Activated T-helper 17 cell treated with anti-CD3 and anti-CD28 coated beads, Interleukin-2, amount 50 U/mL, for 72 hours (primary cell): ENCODE data around the gene NAALADL2. TPM values are rescaled to one million over a fixed set of nuclear protein-coding genes. Genes with fewer than 3 reads are reported as not detected.
"Not testable (repeated sequence)": the region's sequence is repeated elsewhere in the genome, so short reads cannot be mapped to it uniquely, and the experiment has no call there.

ENCODE experiments used
- ATAC-seq: fragments of 150-1000 bp; cut with Tn5 transposase; replicated peaks from 2 replicates; pipeline ENCODE4 v1.10.0; 2021; ENCODE audit warnings: mild to moderate bottlenecking, moderate library complexity
- H3K27ac Mint-ChIP-seq: one replicate; pipeline ENCODE4 v1.8.0; 2022; ENCODE audit warnings: mixed read lengths
- H3K27me3 Mint-ChIP-seq: one replicate; pipeline ENCODE4 v1.8.0; 2022; ENCODE audit warnings: mixed read lengths
- H3K36me3 Mint-ChIP-seq: one replicate; pipeline ENCODE4 v1.8.0; 2022; ENCODE audit warnings: low read depth, mild to moderate bottlenecking, mixed read lengths
- H3K4me1 Mint-ChIP-seq: one replicate; pipeline ENCODE4 v1.8.0; 2022; ENCODE audit warnings: mixed read lengths
- H3K4me3 Mint-ChIP-seq: one replicate; pipeline ENCODE4 v1.8.0; 2022; ENCODE audit warnings: mild to moderate bottlenecking, mixed read lengths
- H3K9me3 Mint-ChIP-seq: one replicate; pipeline ENCODE4 v1.8.0; 2022; ENCODE audit warnings: mixed read lengths
- total RNA-seq, 2 donors: library from RNA; stranded (reverse); gene quantifications; one replicate each; pipeline ENCODE4 v1.2.3, GENCODE V29; 2022

NAALADL2 gene
- total RNA-seq, 2 donors from 2014 or later, result not detected

GRCh38 chr3:175047786-175048185 is 188.7 kb downstream of the NAALADL2 start:
- ATAC-seq, result no peak
- no peak overlapping the region for H3K4me3 Mint-ChIP-seq
- H3K27me3 Mint-ChIP-seq, result no peaks in the 10 kb centered on the region
- no peaks in the 10 kb centered on the region for H3K4me1 Mint-ChIP-seq
- peaks cover 5% of the 10 kb centered on the region for H3K9me3 Mint-ChIP-seq
- no peaks in the 10 kb centered on the region for H3K36me3 Mint-ChIP-seq
- no peak overlapping the region for H3K27ac Mint-ChIP-seq

GRCh38 chr3:175057401-175057800 is 198.3 kb downstream of the NAALADL2 start:
- H3K9me3 Mint-ChIP-seq, result peaks cover 18% of the 10 kb centered on the region
- no peaks in the 10 kb centered on the region for H3K4me1 Mint-ChIP-seq
- no peaks in the 10 kb centered on the region for H3K27me3 Mint-ChIP-seq
- ATAC-seq, result no peak
- H3K27ac Mint-ChIP-seq, result no peak overlapping the region
- no peaks in the 10 kb centered on the region for H3K36me3 Mint-ChIP-seq
- no peak overlapping the region for H3K4me3 Mint-ChIP-seq

- Mint-ChIP-seq H3K4me3 (no peak overlapping the region), H3K36me3 (no peaks in the 10 kb centered on the region), H3K27ac (no peak overlapping the region), H3K27me3 (no peaks in the 10 kb centered on the region), H3K4me1 (no peaks in the 10 kb centered on the region), H3K9me3 (peaks cover 10% of the 10 kb centered on the region)
- no peak for ATAC-seq
Observed at GRCh38 chr3:175059788-175060187, 200.7 kb downstream of the NAALADL2 start.

DNA sequence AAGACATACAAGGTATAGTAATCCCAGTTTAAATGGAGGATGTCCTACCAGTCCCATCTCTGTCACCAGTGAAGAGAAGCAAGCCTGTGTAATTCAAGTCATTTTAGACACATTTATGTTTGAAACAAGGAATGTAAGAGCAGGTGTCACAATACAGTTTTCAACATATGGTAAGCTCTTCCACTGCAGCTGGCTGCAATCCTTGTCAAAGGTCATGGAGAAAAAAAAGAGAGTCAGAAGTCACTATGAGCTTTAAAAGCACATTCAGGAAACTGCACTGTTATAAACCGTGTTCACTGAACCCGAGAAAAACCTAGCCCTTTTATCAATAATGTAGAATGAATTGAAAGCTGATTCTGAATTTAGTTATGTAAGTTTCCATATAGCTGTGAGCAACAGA is 206.4 kb downstream of the NAALADL2 start:
- no peaks in the 10 kb centered on the region for H3K27me3 Mint-ChIP-seq
- H3K27ac Mint-ChIP-seq, result no peak overlapping the region
- no peaks in the 10 kb centered on the region for H3K4me1 Mint-ChIP-seq
- no peaks in the 10 kb centered on the region for H3K9me3 Mint-ChIP-seq
- H3K36me3 Mint-ChIP-seq, result no peaks in the 10 kb centered on the region
- ATAC-seq, result no peak
- no peak overlapping the region for H3K4me3 Mint-ChIP-seq

DNA sequence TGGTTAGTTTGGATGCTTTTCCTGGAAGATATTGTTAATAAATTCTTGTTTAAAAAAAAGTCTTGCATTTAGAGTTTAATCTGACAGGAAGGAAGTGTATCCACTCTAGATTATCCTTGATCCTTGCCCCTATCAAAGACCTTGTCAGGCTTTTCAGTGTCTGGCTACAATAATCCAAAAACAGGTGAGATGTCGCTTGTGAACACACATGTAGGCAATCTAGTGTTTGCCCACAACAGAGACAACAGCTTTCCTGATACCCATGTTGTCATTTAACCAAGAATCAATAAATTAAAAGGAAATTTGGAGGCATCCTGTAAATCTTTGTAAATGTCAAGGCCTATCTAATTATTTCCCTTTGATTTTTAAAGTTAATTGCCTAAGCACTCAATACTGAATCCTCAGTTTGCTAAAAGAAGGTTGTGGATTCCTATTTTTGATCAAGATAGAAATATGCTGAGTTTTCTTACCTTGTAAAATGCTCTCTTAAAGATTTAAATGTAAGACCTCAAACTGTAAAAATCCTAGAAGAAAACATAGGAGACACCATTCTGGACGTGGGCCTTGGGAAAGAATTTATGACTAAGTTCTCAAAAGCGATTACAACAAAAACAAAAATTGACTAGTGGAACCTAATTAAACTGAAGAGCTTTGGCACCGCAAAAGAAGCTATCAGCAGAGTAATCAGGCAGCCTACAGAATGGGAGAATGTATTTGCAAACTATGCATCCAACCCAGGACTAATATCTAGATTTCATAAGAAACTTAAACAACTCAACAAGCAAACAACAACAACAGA is 207.7 kb downstream of the NAALADL2 start:
- Mint-ChIP-seq H3K36me3 (no peaks in the 10 kb centered on the region), H3K27ac (no peak overlapping the region), H3K4me3 (no peak overlapping the region), H3K4me1 (no peaks in the 10 kb centered on the region), H3K27me3 (no peaks in the 10 kb centered on the region), H3K9me3 (no peaks in the 10 kb centered on the region)
- ATAC-seq, result no peak

DNA sequence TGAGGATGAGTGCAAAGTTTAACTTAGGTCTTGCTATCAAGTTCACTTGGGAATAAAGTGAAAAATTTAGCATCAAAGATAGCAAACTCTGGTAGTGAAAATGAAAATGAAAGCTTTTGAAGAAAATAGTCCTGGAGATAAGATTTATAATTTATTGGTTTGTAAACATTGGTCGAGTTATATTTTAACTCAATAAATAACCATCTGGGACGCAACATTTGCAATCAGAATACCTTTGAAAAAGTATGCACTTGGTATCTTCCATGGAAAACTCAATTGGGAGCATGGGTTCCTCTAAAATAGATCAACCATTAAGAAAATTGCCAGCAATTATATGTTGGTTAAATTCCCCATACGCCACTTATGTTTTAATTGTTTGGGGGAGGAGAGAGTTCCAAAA is 209.5 kb downstream of the NAALADL2 start:
- no peaks in the 10 kb centered on the region for H3K27me3 Mint-ChIP-seq
- H3K4me1 Mint-ChIP-seq, result no peaks in the 10 kb centered on the region
- no peaks in the 10 kb centered on the region for H3K36me3 Mint-ChIP-seq
- H3K4me3 Mint-ChIP-seq, result no peak overlapping the region
- ATAC-seq, result no peak
- H3K9me3 Mint-ChIP-seq, result no peaks in the 10 kb centered on the region
- H3K27ac Mint-ChIP-seq, result no peak overlapping the region

DNA sequence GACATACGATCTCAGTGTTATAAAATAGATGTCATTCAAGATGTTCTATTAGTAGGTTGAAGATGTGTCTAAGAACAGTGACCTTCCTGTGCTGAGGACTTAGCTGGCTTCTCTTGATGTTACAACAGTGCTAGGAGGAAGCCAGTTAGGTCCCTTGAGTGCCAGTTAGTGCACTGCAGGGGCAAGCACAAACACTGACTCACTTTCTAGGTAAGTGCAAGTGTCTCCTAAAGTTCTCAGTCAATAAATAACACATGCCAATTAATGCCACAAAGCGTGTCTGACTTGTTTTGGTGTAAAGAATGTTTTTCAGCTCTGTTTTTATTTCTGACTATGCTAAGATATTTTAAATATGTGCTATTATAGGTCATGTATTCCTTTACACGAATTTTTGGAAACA is 211.8 kb downstream of the NAALADL2 start:
- Mint-ChIP-seq H3K4me1 (no peaks in the 10 kb centered on the region), H3K4me3 (no peak overlapping the region), H3K27me3 (no peaks in the 10 kb centered on the region), H3K27ac (no peak overlapping the region), H3K9me3 (no peaks in the 10 kb centered on the region), H3K36me3 (no peaks in the 10 kb centered on the region)
- no peak for ATAC-seq

GRCh38 chr3:175073219-175073905 is 214.2 kb downstream of the NAALADL2 start:
- no peak overlapping the region for H3K27ac Mint-ChIP-seq
- no peaks in the 10 kb centered on the region for H3K27me3 Mint-ChIP-seq
- ATAC-seq, result no peak
- no peaks in the 10 kb centered on the region for H3K9me3 Mint-ChIP-seq
- H3K4me3 Mint-ChIP-seq, result no peak overlapping the region
- no peaks in the 10 kb centered on the region for H3K4me1 Mint-ChIP-seq
- H3K36me3 Mint-ChIP-seq, result no peaks in the 10 kb centered on the region

GRCh38 chr3:175075269-175075668 is 216.1 kb downstream of the NAALADL2 start:
- no peaks in the 10 kb centered on the region for H3K9me3 Mint-ChIP-seq
- ATAC-seq, result no peak
- no peak overlapping the region for H3K27ac Mint-ChIP-seq
- no peaks in the 10 kb centered on the region for H3K27me3 Mint-ChIP-seq
- H3K4me1 Mint-ChIP-seq, result no peaks in the 10 kb centered on the region
- no peak overlapping the region for H3K4me3 Mint-ChIP-seq
- H3K36me3 Mint-ChIP-seq, result no peaks in the 10 kb centered on the region

DNA sequence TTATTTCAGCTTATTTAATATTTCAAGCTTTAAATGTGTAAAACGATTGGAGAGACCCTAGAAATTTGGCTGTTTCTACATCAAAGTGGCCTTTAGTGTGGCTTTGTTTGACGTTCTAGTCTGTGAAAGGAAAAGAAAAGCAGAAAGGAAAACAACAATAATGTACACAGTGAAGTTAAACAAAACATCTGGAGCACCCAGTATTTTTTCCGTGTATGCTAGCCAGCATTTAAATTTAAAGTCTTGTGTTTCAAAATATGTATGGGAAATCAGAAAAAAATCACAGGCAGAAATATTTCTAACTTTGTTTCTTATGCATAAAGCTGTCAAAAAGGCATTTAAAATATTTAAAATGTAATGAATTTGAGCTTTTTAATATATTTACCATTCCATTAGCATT is 218.1 kb downstream of the NAALADL2 start:
- H3K9me3 Mint-ChIP-seq, result no peaks in the 10 kb centered on the region

GRCh38 chr3:175082631-175083030 is 223.5 kb downstream of the NAALADL2 start:
- ATAC-seq, result no peak
- Mint-ChIP-seq H3K4me3 (no peak overlapping the region), H3K4me1 (no peaks in the 10 kb centered on the region), H3K9me3 (peaks cover 5% of the 10 kb centered on the region), H3K27ac (no peak overlapping the region), H3K27me3 (no peaks in the 10 kb centered on the region), H3K36me3 (no peaks in the 10 kb centered on the region)

More for the DNA sequence above, 218.1 kb downstream of the NAALADL2 start:
- H3K27ac Mint-ChIP-seq, result no peak overlapping the region
- ATAC-seq, result no peak
- no peak overlapping the region for H3K4me3 Mint-ChIP-seq
- no peaks in the 10 kb centered on the region for H3K36me3 Mint-ChIP-seq
- no peaks in the 10 kb centered on the region for H3K27me3 Mint-ChIP-seq
- no peaks in the 10 kb centered on the region for H3K4me1 Mint-ChIP-seq

DNA sequence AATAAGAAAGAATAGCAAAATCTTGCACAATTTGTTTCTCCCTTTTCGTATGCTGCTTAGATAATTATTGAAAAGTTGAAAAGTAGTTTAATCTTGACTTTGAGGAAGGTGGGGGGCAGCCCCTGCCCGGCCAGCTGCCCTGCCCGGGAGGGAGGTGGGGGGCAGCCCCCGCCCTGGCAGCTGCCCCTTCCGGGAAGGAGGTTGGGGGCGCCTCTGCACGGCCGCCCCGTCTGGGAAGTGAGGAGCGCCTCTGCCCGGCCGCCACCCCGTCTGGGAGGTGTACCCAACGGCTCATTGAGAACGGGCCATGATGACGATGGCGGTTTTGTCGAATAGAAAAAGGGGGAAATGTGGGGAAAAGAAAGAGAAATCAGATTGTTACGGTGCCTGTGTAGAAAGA is 228.0 kb downstream of the NAALADL2 start:
- H3K27ac Mint-ChIP-seq, H3K9me3 Mint-ChIP-seq, H3K4me3 Mint-ChIP-seq, H3K4me1 Mint-ChIP-seq, ATAC-seq, H3K36me3 Mint-ChIP-seq, H3K27me3 Mint-ChIP-seq: not testable (repeated sequence)

DNA sequence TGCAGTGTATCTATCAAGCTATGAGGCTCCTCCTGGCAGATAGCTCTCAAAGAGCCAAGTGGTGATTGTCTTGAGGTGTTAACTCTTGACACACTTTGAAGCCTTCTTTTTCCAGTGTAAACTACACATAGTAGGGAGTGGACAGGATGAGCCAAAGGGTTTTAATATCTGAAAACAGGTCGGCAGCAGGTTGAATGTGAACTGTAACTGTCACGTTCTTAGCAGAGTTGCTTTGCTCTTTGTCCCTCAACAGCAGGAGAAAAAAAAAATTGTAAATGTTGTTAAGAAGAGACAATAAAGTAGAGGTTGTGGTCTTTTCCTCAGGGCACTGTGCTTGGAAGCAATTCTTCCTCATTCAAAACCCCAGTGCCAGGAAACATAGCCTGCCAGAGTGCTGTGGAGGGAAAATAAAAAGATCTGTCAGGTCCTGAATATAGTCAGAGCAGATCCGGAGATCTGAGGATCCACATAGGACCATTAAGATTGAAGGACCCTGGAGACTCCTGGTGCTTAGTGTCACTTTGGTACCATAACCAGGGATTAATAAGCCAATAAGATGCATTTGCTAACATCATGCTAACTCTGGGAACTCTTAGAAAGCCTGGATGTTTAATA is 229.7 kb downstream of the NAALADL2 start:
- H3K36me3 Mint-ChIP-seq, result no peaks in the 10 kb centered on the region
- ATAC-seq, result no peak
- H3K9me3 Mint-ChIP-seq, result no peaks in the 10 kb centered on the region
- no peak overlapping the region for H3K4me3 Mint-ChIP-seq
- H3K27me3 Mint-ChIP-seq, result no peaks in the 10 kb centered on the region
- no peaks in the 10 kb centered on the region for H3K4me1 Mint-ChIP-seq
- no peak overlapping the region for H3K27ac Mint-ChIP-seq

DNA sequence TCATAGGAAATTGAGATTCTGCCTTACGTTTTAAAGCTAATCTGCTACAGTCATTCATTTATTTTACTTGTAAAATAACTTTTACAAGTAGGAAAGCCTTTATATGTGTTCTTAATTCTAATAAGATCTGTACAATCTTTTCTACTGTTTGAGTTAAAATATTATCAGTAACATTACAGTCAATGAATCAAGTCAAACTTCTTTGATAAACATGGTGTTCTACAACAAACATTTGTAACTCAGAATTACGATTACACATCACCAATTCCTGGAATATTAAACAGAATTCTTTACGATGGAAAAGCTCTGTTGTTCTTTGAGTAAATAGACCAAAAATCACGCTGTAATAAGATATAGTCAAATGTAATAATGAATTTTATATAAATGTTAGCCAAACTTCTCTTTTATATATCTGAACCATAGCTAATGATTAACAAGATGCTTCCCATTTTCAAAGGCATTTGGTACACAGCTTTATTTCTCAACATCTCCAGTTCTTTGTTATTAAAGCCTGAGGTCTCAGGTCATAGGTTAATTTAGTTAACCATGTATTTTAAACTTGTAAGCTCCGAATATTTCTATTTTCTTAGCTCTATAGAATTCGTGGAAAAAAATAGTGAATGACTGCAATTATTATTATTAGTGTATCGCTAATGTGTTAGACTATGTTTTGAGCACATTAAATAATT is 232.4 kb downstream of the NAALADL2 start:
- Mint-ChIP-seq H3K4me3 (no peak overlapping the region), H3K27ac (no peak overlapping the region), H3K36me3 (no peaks in the 10 kb centered on the region), H3K27me3 (no peaks in the 10 kb centered on the region), H3K4me1 (no peaks in the 10 kb centered on the region), H3K9me3 (no peaks in the 10 kb centered on the region)
- ATAC-seq, result no peak
